Tibial nerve (tissue), 3 donors: ENCODE results near the gene HMX1.

Experiments
- POLR2A ChIP-seq, 2 donors: fragments of 450-650 bp; IDR thresholded peaks; one replicate each; pipeline ENCODE4 v1.6.1; 2017; ENCODE audit warnings: antibody characterized with exemption in 2 of 2, mild to moderate bottlenecking in 2 of 2, moderate library complexity in 2 of 2
- TF ChIP-seq, protein P1 (sequence below), 5 experiments: fragments of 200-600 bp in 3 of 5; fragments of 450-650 bp in 2 of 5; sonication (generic) in 3 of 5; IDR thresholded peaks; one replicate each; pipeline ENCODE4 v1.5.1; 2016 to 2019; ENCODE audit warnings: antibody characterized with exemption in 5 of 5, mild to moderate bottlenecking in 3 of 5, moderate library complexity in 2 of 5

DNA sequence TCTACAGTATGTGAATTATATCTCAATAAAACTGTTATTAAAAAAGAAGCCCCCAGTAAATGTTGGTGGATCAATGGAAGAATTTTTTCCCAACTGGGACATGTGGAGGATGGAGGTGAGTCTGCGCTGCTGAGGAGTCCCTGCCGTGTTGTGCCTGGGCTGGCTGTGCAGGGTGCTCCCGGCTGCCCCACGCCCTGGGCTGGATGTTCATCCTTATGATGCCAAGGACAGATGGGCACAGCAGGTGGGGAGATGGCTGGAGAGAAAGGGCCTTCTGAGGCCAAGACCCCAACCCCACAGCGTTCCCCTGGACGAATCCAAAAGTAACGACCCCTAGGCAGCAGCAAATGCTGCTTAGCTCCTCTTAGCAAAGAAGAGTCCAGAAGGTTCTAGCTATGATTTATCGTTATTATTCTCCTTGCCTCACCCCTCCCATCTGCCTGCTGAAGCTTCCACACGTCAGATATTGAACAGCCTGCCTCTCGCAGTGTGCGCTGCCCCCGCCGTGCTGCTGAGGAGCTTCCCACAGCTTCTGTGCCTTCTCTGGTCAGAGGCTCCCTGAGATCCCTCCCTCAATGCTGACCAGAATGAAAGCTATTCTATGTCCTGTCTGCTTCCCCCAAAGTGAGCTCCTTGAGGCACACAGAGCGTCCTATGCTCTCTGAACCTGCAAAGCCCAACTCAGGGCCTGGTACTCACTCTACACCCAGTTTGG lies 26.5 kb downstream of the HMX1 start:
- TF ChIP-seq, protein P1, sequence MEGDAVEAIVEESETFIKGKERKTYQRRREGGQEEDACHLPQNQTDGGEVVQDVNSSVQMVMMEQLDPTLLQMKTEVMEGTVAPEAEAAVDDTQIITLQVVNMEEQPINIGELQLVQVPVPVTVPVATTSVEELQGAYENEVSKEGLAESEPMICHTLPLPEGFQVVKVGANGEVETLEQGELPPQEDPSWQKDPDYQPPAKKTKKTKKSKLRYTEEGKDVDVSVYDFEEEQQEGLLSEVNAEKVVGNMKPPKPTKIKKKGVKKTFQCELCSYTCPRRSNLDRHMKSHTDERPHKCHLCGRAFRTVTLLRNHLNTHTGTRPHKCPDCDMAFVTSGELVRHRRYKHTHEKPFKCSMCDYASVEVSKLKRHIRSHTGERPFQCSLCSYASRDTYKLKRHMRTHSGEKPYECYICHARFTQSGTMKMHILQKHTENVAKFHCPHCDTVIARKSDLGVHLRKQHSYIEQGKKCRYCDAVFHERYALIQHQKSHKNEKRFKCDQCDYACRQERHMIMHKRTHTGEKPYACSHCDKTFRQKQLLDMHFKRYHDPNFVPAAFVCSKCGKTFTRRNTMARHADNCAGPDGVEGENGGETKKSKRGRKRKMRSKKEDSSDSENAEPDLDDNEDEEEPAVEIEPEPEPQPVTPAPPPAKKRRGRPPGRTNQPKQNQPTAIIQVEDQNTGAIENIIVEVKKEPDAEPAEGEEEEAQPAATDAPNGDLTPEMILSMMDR (IDR thresholded peaks at IDR 0.05), result no peak
- TF ChIP-seq POLR2A (IDR thresholded peaks at IDR 0.05), result no peak
